Activated CD8-positive, alpha-beta T cell treated with anti-CD3 and anti-CD28 coated beads, Interleukin-2, amount 10 ng/mL, durations not matched to agents 7 days and 5 days (primary cell): ENCODE measurements around the gene PLEKHM3. TPM values are rescaled to one million over a fixed set of nuclear protein-coding genes. Genes with fewer than 3 reads are reported as not detected.
"Not testable (repeated sequence)": the region's sequence is repeated elsewhere in the genome, so short reads cannot be mapped to it uniquely, and the experiment has no call there.

Experiments
- ATAC-seq: fragments of 150-1000 bp; cut with Tn5 transposase; one replicate; pipeline ENCODE4 v1.10.0; 2021; ENCODE audit warnings: moderate library complexity
- CTCF ChIA-PET: fragments of 350-600 bp; sonication (Branson Sonifier 250); formaldehyde crosslinking; loops from one replicate; lab custom pipeline; 2021; ENCODE audit warnings: antibody characterized with exemption; lab: Charles Lee
- POLR2A ChIA-PET: fragments of 350-600 bp; sonication (Branson Sonifier 250); formaldehyde crosslinking; loops from one replicate; lab custom pipeline; 2021; ENCODE audit warnings: antibody characterized with exemption; lab: Charles Lee
- DNase-seq: peaks from one replicate; pipeline ENCODE4 v3.0.0-alpha.2; 2020
- H3K27ac Mint-ChIP-seq: one replicate; pipeline ENCODE4 v1.8.0; 2021; ENCODE audit warnings: mild to moderate bottlenecking, mixed read lengths
- H3K27me3 Mint-ChIP-seq: one replicate; pipeline ENCODE4 v1.8.0; 2021; ENCODE audit warnings: low read depth, mixed read lengths
- H3K36me3 Mint-ChIP-seq: one replicate; pipeline ENCODE4 v1.8.0; 2021; ENCODE audit warnings: low read depth, mixed read lengths
- H3K4me1 Mint-ChIP-seq: one replicate; pipeline ENCODE4 v1.8.0; 2021; ENCODE audit warnings: low read depth, mixed read lengths
- H3K4me3 Mint-ChIP-seq: one replicate; pipeline ENCODE4 v1.8.0; 2021; ENCODE audit warnings: mild to moderate bottlenecking, mixed read lengths
- H3K9me3 Mint-ChIP-seq: one replicate; pipeline ENCODE4 v1.8.0; 2022; ENCODE audit warnings: mixed read lengths; ENCODE audit not compliant: insufficient read depth
- total RNA-seq, 2 experiments: library from RNA; stranded (reverse); gene quantifications; one replicate each; pipeline ENCODE4 v1.2.3, GENCODE V29; 2021

Gene PLEKHM3
- total RNA-seq, 2 experiments from 2014 or later = 6.1 to 6.2 TPM

- CTCF ChIA-PET = no interaction called here
Observed at GRCh38 chr2:207819021-207819797, 206.1 kb downstream of the PLEKHM3 start.

GRCh38 chr2:207816546-207816945 is 208.8 kb downstream of the PLEKHM3 start:
- no peak overlapping the region for H3K27ac Mint-ChIP-seq
- ChIA-PET CTCF (no interaction called here), POLR2A (no interaction called here)
- no peaks in the 10 kb centered on the region for H3K4me1 Mint-ChIP-seq
- H3K27me3 Mint-ChIP-seq = no peaks in the 10 kb centered on the region
- no peak overlapping the region for H3K4me3 Mint-ChIP-seq
- ATAC-seq = no peak
- H3K9me3 Mint-ChIP-seq = no peaks in the 10 kb centered on the region
- DNase-seq = no peak
- H3K36me3 Mint-ChIP-seq = no peaks in the 10 kb centered on the region

More at GRCh38 chr2:207819021-207819797, 206.1 kb downstream of the PLEKHM3 start:
- POLR2A ChIA-PET = no interaction called here
- H3K9me3 Mint-ChIP-seq = no peaks in the 10 kb centered on the region
- H3K4me3 Mint-ChIP-seq = no peak overlapping the region
- no peak for ATAC-seq
- DNase-seq = no peak
- H3K4me1 Mint-ChIP-seq = no peaks in the 10 kb centered on the region
- no peaks in the 10 kb centered on the region for H3K36me3 Mint-ChIP-seq
- no peak overlapping the region for H3K27ac Mint-ChIP-seq
- H3K27me3 Mint-ChIP-seq = no peaks in the 10 kb centered on the region

GRCh38 chr2:207815254-207815653 is 210.1 kb downstream of the PLEKHM3 start:
- Mint-ChIP-seq H3K27ac (no peak overlapping the region), H3K4me1 (peaks cover 4% of the 10 kb centered on the region), H3K27me3 (peaks cover under 1% of the 10 kb centered on the region), H3K9me3 (no peaks in the 10 kb centered on the region), H3K36me3 (no peaks in the 10 kb centered on the region), H3K4me3 (no peak overlapping the region)
- ChIA-PET POLR2A (no interaction called here), CTCF (no interaction called here)
- DNase-seq = no peak
- no peak for ATAC-seq

GRCh38 chr2:207813942-207814341 is 211.4 kb downstream of the PLEKHM3 start:
- CTCF ChIA-PET = interaction anchor here (0.6 kb wide), 1 partner anchor 188 kb away, joined by 3 read pairs; no protein-coding TSS in a partner anchor
- DNase-seq = no peak
- Mint-ChIP-seq H3K36me3 (no peaks in the 10 kb centered on the region), H3K4me1 (peaks cover 4% of the 10 kb centered on the region), H3K27me3 (peaks cover 2% of the 10 kb centered on the region), H3K4me3 (no peak overlapping the region), H3K27ac (no peak overlapping the region), H3K9me3 (no peaks in the 10 kb centered on the region)
- ATAC-seq = no peak
- POLR2A ChIA-PET = interaction anchor here (0.7 kb wide), 1 partner anchor 18 kb away, joined by 3 read pairs; no protein-coding TSS in a partner anchor

- peaks cover 4% of the 10 kb centered on the region for H3K4me1 Mint-ChIP-seq
- no peaks in the 10 kb centered on the region for H3K36me3 Mint-ChIP-seq
- H3K4me3 Mint-ChIP-seq = no peak overlapping the region
- DNase-seq (no peak), ATAC-seq (no peak)
- CTCF ChIA-PET = no interaction called here
- POLR2A ChIA-PET = no interaction called here
- H3K9me3 Mint-ChIP-seq = no peaks in the 10 kb centered on the region
- peaks cover 2% of the 10 kb centered on the region for H3K27me3 Mint-ChIP-seq
- no peak overlapping the region for H3K27ac Mint-ChIP-seq
Observed at GRCh38 chr2:207813221-207813916, 212.0 kb downstream of the PLEKHM3 start.

GRCh38 chr2:207812726-207813080 is 212.6 kb downstream of the PLEKHM3 start:
- DNase-seq = no peak
- peaks cover 2% of the 10 kb centered on the region for H3K27me3 Mint-ChIP-seq
- no peak overlapping the region for H3K27ac Mint-ChIP-seq
- H3K36me3 Mint-ChIP-seq = no peaks in the 10 kb centered on the region
- peaks cover 4% of the 10 kb centered on the region for H3K4me1 Mint-ChIP-seq
- CTCF ChIA-PET = interaction anchor here (1.5 kb wide), 1 partner anchor 67 kb away, joined by 3 read pairs; no protein-coding TSS in a partner anchor
- no peaks in the 10 kb centered on the region for H3K9me3 Mint-ChIP-seq
- POLR2A ChIA-PET = no interaction called here
- ATAC-seq = no peak
- no peak overlapping the region for H3K4me3 Mint-ChIP-seq

GRCh38 chr2:207812058-207812725 is 213.1 kb downstream of the PLEKHM3 start:
- no peak for DNase-seq
- POLR2A ChIA-PET = no interaction called here
- peak overlapping the region; percentile 0 for H3K27ac Mint-ChIP-seq
- no peak overlapping the region for H3K4me3 Mint-ChIP-seq
- ATAC-seq = no peak
- H3K9me3 Mint-ChIP-seq = no peaks in the 10 kb centered on the region
- peaks cover 8% of the 10 kb centered on the region for H3K4me1 Mint-ChIP-seq
- peaks cover 4% of the 10 kb centered on the region for H3K27me3 Mint-ChIP-seq
- CTCF ChIA-PET = interaction anchor here (1.5 kb wide), 1 partner anchor 66 kb away, joined by 3 read pairs; no protein-coding TSS in a partner anchor
- H3K36me3 Mint-ChIP-seq = no peaks in the 10 kb centered on the region

GRCh38 chr2:207811658-207812057 is 213.7 kb downstream of the PLEKHM3 start:
- DNase-seq, H3K27ac Mint-ChIP-seq, H3K36me3 Mint-ChIP-seq, H3K9me3 Mint-ChIP-seq, POLR2A ChIA-PET, H3K4me1 Mint-ChIP-seq, H3K27me3 Mint-ChIP-seq, ATAC-seq, H3K4me3 Mint-ChIP-seq: not testable (repeated sequence)
- CTCF ChIA-PET = interaction anchor here (1.5 kb wide), 1 partner anchor 66 kb away, joined by 3 read pairs; no protein-coding TSS in a partner anchor

- Mint-ChIP-seq H3K27me3 (peaks cover 4% of the 10 kb centered on the region), H3K27ac (no peak overlapping the region), H3K36me3 (no peaks in the 10 kb centered on the region), H3K4me1 (peaks cover 8% of the 10 kb centered on the region), H3K9me3 (no peaks in the 10 kb centered on the region), H3K4me3 (no peak overlapping the region)
- ChIA-PET CTCF (no interaction called here), POLR2A (no interaction called here)
- DNase-seq (no peak), ATAC-seq (no peak)
Observed at GRCh38 chr2:207810200-207810788, 215.0 kb downstream of the PLEKHM3 start.

GRCh38 chr2:207808119-207808518 is 217.2 kb downstream of the PLEKHM3 start:
- ATAC-seq (no peak), DNase-seq (no peak)
- no peak overlapping the region for H3K27ac Mint-ChIP-seq
- H3K4me3 Mint-ChIP-seq = no peak overlapping the region
- no peaks in the 10 kb centered on the region for H3K9me3 Mint-ChIP-seq
- H3K36me3 Mint-ChIP-seq = no peaks in the 10 kb centered on the region
- POLR2A ChIA-PET = no interaction called here
- peaks cover 4% of the 10 kb centered on the region for H3K27me3 Mint-ChIP-seq
- peaks cover 14% of the 10 kb centered on the region for H3K4me1 Mint-ChIP-seq
- CTCF ChIA-PET = interaction anchor here (1.8 kb wide), 1 partner anchor 165 kb away, joined by 4 read pairs; no protein-coding TSS in a partner anchor

GRCh38 chr2:207807516-207807915 is 217.8 kb downstream of the PLEKHM3 start:
- POLR2A ChIA-PET = no interaction called here
- Mint-ChIP-seq H3K4me1 (peaks cover 14% of the 10 kb centered on the region), H3K27me3 (peaks cover 4% of the 10 kb centered on the region), H3K4me3 (no peak overlapping the region), H3K9me3 (no peaks in the 10 kb centered on the region), H3K27ac (no peak overlapping the region), H3K36me3 (no peaks in the 10 kb centered on the region)
- CTCF ChIA-PET = interaction anchor here (1.8 kb wide), 1 partner anchor 165 kb away, joined by 4 read pairs; no protein-coding TSS in a partner anchor
- ATAC-seq = no peak
- no peak for DNase-seq
